T-cell (primary cell): Measurements from ENCODE around the gene MUC5B. TPM values are rescaled to one million over a fixed set of nuclear protein-coding genes. Genes with fewer than 3 reads are reported as not detected.

Source experiments
- ATAC-seq, 4 experiments: fragments of 200-7000 bp in 3 of 4; fragments of 150-1000 bp in 1 of 4; cut with Tn5 transposase; replicated peaks in 1 of 4; 1 replicate in 3 of 4; 2 replicates in 1 of 4; pipeline ENCODE4 v1.10.0; 2021; ENCODE audit warnings: moderate library complexity in 3 of 4, mild to moderate bottlenecking in 2 of 4, moderate number of reproducible peaks in 1 of 4
- CTCF ChIA-PET, 2 donors: fragments of 300-600 bp; sonication (Branson Sonifier 250); formaldehyde crosslinking; loops; one replicate each; lab custom pipeline; 2022; ENCODE audit warnings: antibody characterized with exemption in 2 of 2; lab: Charles Lee
- POLR2A ChIA-PET, 2 donors: fragments of 300-600 bp; sonication (Branson Sonifier 250); formaldehyde crosslinking; loops; one replicate each; lab custom pipeline; 2022; ENCODE audit warnings: antibody characterized with exemption in 2 of 2; lab: Charles Lee
- DNase-seq, 35 experiments: peaks; one replicate each; pipeline versions ENCODE4 v3.0.0 to v3.0.0-alpha.2; 2013 to 2023
- H3K27ac ChIP-seq: one replicate; pipeline ENCODE4 v1.5.1; 2013; ENCODE audit warnings: low read length
- H3K27me3 ChIP-seq, 2 experiments: replicated peaks in 1 of 2; 1 replicate in 1 of 2; 2 replicates in 1 of 2; pipeline versions ENCODE4 v1.6.1 to v1.7.0; 2013; ENCODE audit warnings: low read length in 1 of 2, mixed read lengths in 1 of 2; ENCODE audit not compliant: control insufficient read depth in 2 of 2, insufficient read depth in 2 of 2; ENCODE audit errors: extremely low read depth in 1 of 2
- H3K36me3 ChIP-seq, 2 donors: 1 replicate in 1 of 2; 2 replicates in 1 of 2; pipeline versions ENCODE4 v1.6.1 to v1.7.0; 2013; ENCODE audit warnings: low read length in 1 of 2; ENCODE audit not compliant: control insufficient read depth in 2 of 2, insufficient read depth in 1 of 2; ENCODE audit errors: extremely low read depth in 1 of 2
- H3K4me1 ChIP-seq, 2 experiments: 1 replicate in 1 of 2; 2 replicates in 1 of 2; pipeline versions ENCODE4 v1.6.1 to v1.7.0; 2013; ENCODE audit warnings: low read length in 2 of 2, mixed read lengths in 1 of 2; ENCODE audit not compliant: insufficient read depth in 2 of 2, control insufficient read depth in 1 of 2; ENCODE audit errors: extremely low read depth in 1 of 2
- H3K4me3 ChIP-seq, 2 donors: 1 replicate in 1 of 2; 2 replicates in 1 of 2; pipeline versions ENCODE4 v1.5.1 to v1.7.0; 2013; ENCODE audit warnings: mild to moderate bottlenecking in 2 of 2, low read length in 1 of 2, moderate library complexity in 1 of 2; ENCODE audit not compliant: control insufficient read depth in 1 of 2; ENCODE audit errors: extremely low read depth in 1 of 2
- H3K9me3 ChIP-seq: 2 replicates; pipeline ENCODE4 v1.7.0; 2013
- H3K27ac Mint-ChIP-seq, 2 donors: one replicate each; pipeline ENCODE4 v1.8.0; 2020 to 2021; ENCODE audit warnings: mild to moderate bottlenecking in 2 of 2, mixed read lengths in 2 of 2
- H3K27me3 Mint-ChIP-seq, 2 donors: one replicate each; pipeline ENCODE4 v1.8.0; 2021 to 2022; ENCODE audit warnings: mixed read lengths in 2 of 2
- H3K36me3 Mint-ChIP-seq: one replicate; pipeline ENCODE4 v1.8.0; 2021; ENCODE audit warnings: mixed read lengths
- H3K4me1 Mint-ChIP-seq, 3 donors: one replicate each; pipeline ENCODE4 v1.8.0; 2020 to 2022; ENCODE audit warnings: mixed read lengths in 3 of 3, mild to moderate bottlenecking in 1 of 3
- H3K4me3 Mint-ChIP-seq, 3 donors: one replicate each; pipeline ENCODE4 v1.8.0; 2020 to 2022; ENCODE audit warnings: mild to moderate bottlenecking in 3 of 3, mixed read lengths in 3 of 3, moderate library complexity in 3 of 3
- H3K9me3 Mint-ChIP-seq, 3 donors: one replicate each; pipeline ENCODE4 v1.8.0; 2020 to 2022; ENCODE audit warnings: mixed read lengths in 3 of 3
- WGBS: methylation state at CpG from one replicate; pipeline ENCODE4 v1.1.5; 2013; ENCODE audit warnings: missing lambda C conversion rate; ENCODE audit not compliant: insufficient coverage; 5-methylcytosine and 5-hydroxymethylcytosine counted together
- total RNA-seq, 35 experiments: library from RNA in 6 of 35; stranded (reverse) in 6 of 35; fragments of 120-200 nt in 1 of 35; gene quantifications; one replicate each; pipeline versions ENCODE4 v1.2.1 to v1.2.4 and lab custom pipeline; 2013 to 2026

MUC5B gene
- total RNA-seq, 5 donors from 2014 or later (not counting 1 experiment from before 2014, with no cell fraction given), result 1.8 to 4.0 (median 3.6) TPM; not detected in 2

GRCh38 chr11:1283906-1284305, 61.0 kb downstream of the MUC5B start:
- Histone ChIP-seq H3K4me3 (no peak overlapping the region), H3K36me3 (peaks cover 34 to 55% of the 10 kb centered on the region in 2 donors), H3K27me3 (no peaks in the 10 kb centered on the region), H3K27ac (no peak overlapping the region), H3K9me3 (no peaks in the 10 kb centered on the region), H3K4me1 (no peaks in the 10 kb centered on the region)
- ChIA-PET CTCF (no interaction called here), POLR2A (no interaction called here)
- Mint-ChIP-seq H3K27ac (no peak overlapping the region), H3K27me3 (no peaks in the 10 kb centered on the region), H3K4me1 (no peaks in the 10 kb centered on the region), H3K4me3 (no peak overlapping the region), H3K9me3 (no peaks in the 10 kb centered on the region), H3K36me3 (peaks cover 12% of the 10 kb centered on the region)
- 94% methylated on average over 6 of the region's 8 CpGs for WGBS
- DNase-seq, result no peak
- no peak for ATAC-seq

DNA sequence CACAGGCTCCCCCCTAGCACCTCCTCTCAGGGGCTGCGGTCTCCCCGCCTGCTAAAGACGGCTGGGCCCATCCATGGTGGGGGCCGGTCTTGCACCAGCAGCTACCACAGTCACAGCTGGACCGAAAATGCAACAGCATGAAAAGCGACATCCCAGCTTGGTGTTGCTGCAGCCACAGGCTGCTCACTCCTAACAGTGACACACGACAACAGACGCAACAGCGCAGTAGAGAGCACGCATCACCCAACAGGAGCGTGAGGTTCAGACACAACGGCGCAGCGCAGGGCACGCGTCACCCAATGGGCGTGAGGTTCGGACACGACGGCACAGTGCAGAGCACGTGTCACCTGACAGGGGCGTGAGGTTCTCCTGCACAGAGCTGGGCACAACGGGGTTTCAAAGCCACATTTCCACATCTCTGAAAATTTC, 62.5 kb downstream of the MUC5B start:
- no peak overlapping the region for H3K4me3 ChIP-seq
- no peaks in the 10 kb centered on the region for H3K9me3 ChIP-seq
- Mint-ChIP-seq H3K36me3 (peaks cover 9% of the 10 kb centered on the region), H3K4me3 (no peak overlapping the region), H3K27ac (no peak overlapping the region), H3K27me3 (no peaks in the 10 kb centered on the region), H3K9me3 (no peaks in the 10 kb centered on the region), H3K4me1 (no peaks in the 10 kb centered on the region)
- ATAC-seq (no peak), DNase-seq (no peak)
- ChIA-PET POLR2A (no interaction called here), CTCF (no interaction called here)
- H3K27ac ChIP-seq, result no peak overlapping the region
- no peaks in the 10 kb centered on the region for H3K27me3 ChIP-seq
- no peaks in the 10 kb centered on the region for H3K4me1 ChIP-seq
- peaks cover 32 to 64% of the 10 kb centered on the region in 2 donors for H3K36me3 ChIP-seq
- WGBS, result 98% methylated on average over 23 of the region's 23 CpGs

GRCh38 chr11:1285876-1286275, 63.0 kb downstream of the MUC5B start:
- no peak for ATAC-seq
- peaks cover 8% of the 10 kb centered on the region for H3K36me3 Mint-ChIP-seq
- H3K4me1 ChIP-seq, result no peaks in the 10 kb centered on the region
- H3K27ac ChIP-seq, result no peak overlapping the region
- no peaks in the 10 kb centered on the region for H3K9me3 Mint-ChIP-seq
- no peaks in the 10 kb centered on the region for H3K4me1 Mint-ChIP-seq
- no peaks in the 10 kb centered on the region for H3K9me3 ChIP-seq
- H3K27me3 ChIP-seq, result no peaks in the 10 kb centered on the region
- no peak overlapping the region for H3K4me3 Mint-ChIP-seq
- no peak overlapping the region for H3K4me3 ChIP-seq
- no peak overlapping the region for H3K27ac Mint-ChIP-seq
- no peak for DNase-seq
- WGBS, result 95% methylated on average over 11 of the region's 17 CpGs
- H3K36me3 ChIP-seq, result peaks cover 29 to 65% of the 10 kb centered on the region in 2 donors
- no peaks in the 10 kb centered on the region for H3K27me3 Mint-ChIP-seq
- ChIA-PET POLR2A (no interaction called here), CTCF (no interaction called here)

DNA sequence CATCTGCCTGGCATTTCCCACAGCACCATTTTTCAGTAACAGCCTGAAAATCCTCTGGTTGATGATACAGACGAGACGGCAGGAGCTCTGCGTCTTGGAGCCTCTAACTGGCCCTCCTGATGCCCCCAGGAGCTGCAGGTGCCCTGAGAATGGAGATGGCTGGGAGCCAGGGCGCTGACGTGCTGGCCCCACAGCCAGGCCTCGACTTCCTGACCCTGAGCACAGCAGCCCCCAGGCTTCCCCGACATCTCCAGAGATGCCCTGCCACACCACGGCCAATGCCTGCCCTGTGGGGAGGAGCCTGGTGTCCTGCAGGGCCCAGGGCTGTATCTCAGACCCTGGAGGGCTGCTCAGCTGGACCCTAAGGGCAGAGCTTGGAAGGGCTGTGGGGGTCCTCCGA, 65.1 kb downstream of the MUC5B start:
- no peaks in the 10 kb centered on the region for H3K9me3 ChIP-seq
- CTCF ChIA-PET, result no interaction called here
- peaks cover 25 to 66% of the 10 kb centered on the region in 2 donors for H3K36me3 ChIP-seq
- no peaks in the 10 kb centered on the region for H3K9me3 Mint-ChIP-seq
- H3K27ac ChIP-seq, result no peak overlapping the region
- H3K4me3 Mint-ChIP-seq, result no peak overlapping the region
- H3K27me3 ChIP-seq, result no peaks in the 10 kb centered on the region
- 99% methylated on average over 8 of the region's 9 CpGs for WGBS
- DNase-seq (no peak), ATAC-seq (no peak)
- H3K27me3 Mint-ChIP-seq, result no peaks in the 10 kb centered on the region
- no peak overlapping the region for H3K4me3 ChIP-seq
- POLR2A ChIA-PET, result no interaction called here
- H3K27ac Mint-ChIP-seq, result no peak overlapping the region
- H3K4me1 Mint-ChIP-seq, result peaks cover 3 to 11% (median 4%) of the 10 kb centered on the region in 3 donors
- H3K4me1 ChIP-seq, result no peaks in the 10 kb centered on the region
- peaks cover 18% of the 10 kb centered on the region for H3K36me3 Mint-ChIP-seq

GRCh38 chr11:1288426-1289151, 65.7 kb downstream of the MUC5B start:
- DNase-seq, result no peak

GRCh38 chr11:1289211-1289935, 66.5 kb downstream of the MUC5B start:
- CTCF ChIA-PET, result no interaction called here

More at GRCh38 chr11:1288426-1289151, 65.7 kb downstream of the MUC5B start:
- Histone ChIP-seq H3K4me3 (no peak overlapping the region), H3K27me3 (no peaks in the 10 kb centered on the region), H3K9me3 (no peaks in the 10 kb centered on the region), H3K36me3 (peaks cover 30 to 67% of the 10 kb centered on the region in 2 donors), H3K27ac (no peak overlapping the region), H3K4me1 (no peaks in the 10 kb centered on the region)
- ChIA-PET POLR2A (no interaction called here), CTCF (no interaction called here)
- ATAC-seq, result no peak
- peaks cover 3 to 11% (median 4%) of the 10 kb centered on the region in 3 donors for H3K4me1 Mint-ChIP-seq
- H3K27ac Mint-ChIP-seq, result no peak overlapping the region
- WGBS, result 96% methylated on average over 19 of the region's 30 CpGs
- no peaks in the 10 kb centered on the region for H3K9me3 Mint-ChIP-seq
- H3K4me3 Mint-ChIP-seq, result no peak overlapping the region
- no peaks in the 10 kb centered on the region for H3K27me3 Mint-ChIP-seq
- peaks cover 18% of the 10 kb centered on the region for H3K36me3 Mint-ChIP-seq

More at GRCh38 chr11:1289211-1289935, 66.5 kb downstream of the MUC5B start:
- Histone ChIP-seq H3K4me1 (no peaks in the 10 kb centered on the region), H3K9me3 (no peaks in the 10 kb centered on the region), H3K4me3 (no peak overlapping the region), H3K27ac (no peak overlapping the region), H3K27me3 (no peaks in the 10 kb centered on the region), H3K36me3 (peaks cover 31 to 67% of the 10 kb centered on the region in 2 donors)
- DNase-seq (no peak), ATAC-seq (no peak)
- POLR2A ChIA-PET, result no interaction called here
- Mint-ChIP-seq H3K4me1 (peaks cover 3 to 11% (median 4%) of the 10 kb centered on the region in 3 donors), H3K9me3 (no peaks in the 10 kb centered on the region), H3K4me3 (no peak overlapping the region), H3K27ac (no peak overlapping the region), H3K36me3 (peaks cover 18% of the 10 kb centered on the region), H3K27me3 (no peaks in the 10 kb centered on the region)
- 95% methylated on average over 31 of the region's 33 CpGs for WGBS
